H1 (cell line): ENCODE results near the gene DPH5. TPM values are rescaled to one million over a fixed set of nuclear protein-coding genes. Genes with fewer than 3 reads are reported as not detected.
A peak's percentile ranks its signal among the peaks of the same experiment; 100 is the strongest.

Source experiments
- HDAC2 ChIP-seq, 2 experiments: fragments of 300-600 bp in 1 of 2; sonication (generic) in 1 of 2; IDR thresholded peaks; 2 replicates each; pipeline ENCODE4 v1.6.1; 2011 to 2012; ENCODE audit warnings: low read depth in 2 of 2, low read length in 2 of 2, mild to moderate bottlenecking in 2 of 2, moderate library complexity in 2 of 2, borderline replicate concordance in 1 of 2, inconsistent platforms in 1 of 2
- polyA plus RNA-seq, 7 experiments: library from polyadenylated mRNA; depleted of rRNA in 3 of 7; stranded (reverse) in 5 of 7; unstranded in 2 of 7; fragments of >200 nt in 5 of 7; fragments of 200-250 nt in 2 of 7; gene quantifications; 1 replicate in 5 of 7; 2 replicates in 1 of 7; 4 replicates in 1 of 7; pipeline versions ENCODE4 v1.2.1 to v1.2.3, GENCODE V29; 2011 to 2013; ENCODE audit warnings: missing spikeins in 2 of 7, mixed read lengths in 2 of 7
- total RNA-seq: library from RNA; stranded (reverse); fragmentation: NEBNext Ultra II Directional; extraction: Animal tissue kit (Norgen Biotek cat#: 25700); gene quantifications from 2 replicates; pipeline ENCODE4 v1.2.1, GENCODE V29; 2021

DPH5 gene
- total and polyA plus RNA-seq, 2 of the 8 experiments (the other 6 are each of a cell fraction or from before 2014, with no cell fraction given) = 67.7 to 106 TPM

- peak in 1 of 2 experiments; percentile 1; a peak in 1 of 4 replicates for TF ChIP-seq HDAC2 (IDR thresholded peaks at IDR 0.05; ENCODE audit: borderline replicate concordance in 1 of 2, low read depth in 2 of 2, low read length in 2 of 2)
Observed at GRCh38 chr1:101025657-101026429, at the start of gene DPH5 (continued).
